ENCODE data around the gene SALL1.

DNA sequence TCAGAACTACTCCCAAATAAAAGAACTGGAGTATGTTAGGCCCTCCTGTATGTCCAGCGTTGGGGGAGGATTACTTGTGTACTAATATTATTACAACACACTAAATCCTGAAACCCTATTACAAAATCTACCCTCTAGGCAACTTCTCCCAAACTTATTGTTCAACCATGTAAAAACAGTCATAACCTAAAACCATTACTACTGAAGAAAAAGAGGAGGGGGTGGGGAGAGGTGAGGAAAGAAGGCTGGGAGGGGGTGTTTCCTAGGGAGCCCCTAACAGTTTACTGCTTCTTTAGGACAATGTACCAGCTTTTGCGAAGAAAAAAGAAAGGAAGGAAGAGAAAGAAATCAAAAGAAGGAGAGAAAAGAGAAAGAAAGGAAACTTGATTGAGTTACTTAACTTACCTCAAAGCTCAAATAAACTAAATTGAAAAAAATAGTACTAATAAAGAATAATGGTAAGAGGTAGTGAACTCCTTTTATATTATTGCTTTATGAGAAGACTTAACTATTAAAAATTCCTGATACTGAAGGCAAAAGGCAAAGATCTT is 2.3 kb downstream of the SALL1 start:
- no peak for TF ChIP-seq NRF1 (IDR thresholded peaks at IDR 0.05; ENCODE audit: low read depth, low read length)
- TF ChIP-seq MAFK (IDR thresholded peaks at IDR 0.05; ENCODE audit: low read depth, low read length): no peak
- TF ChIP-seq, protein P1, sequence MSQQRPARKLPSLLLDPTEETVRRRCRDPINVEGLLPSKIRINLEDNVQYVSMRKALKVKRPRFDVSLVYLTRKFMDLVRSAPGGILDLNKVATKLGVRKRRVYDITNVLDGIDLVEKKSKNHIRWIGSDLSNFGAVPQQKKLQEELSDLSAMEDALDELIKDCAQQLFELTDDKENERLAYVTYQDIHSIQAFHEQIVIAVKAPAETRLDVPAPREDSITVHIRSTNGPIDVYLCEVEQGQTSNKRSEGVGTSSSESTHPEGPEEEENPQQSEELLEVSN (IDR thresholded peaks at IDR 0.05): no peak
- no peak for TF ChIP-seq GTF2F1 (IDR thresholded peaks at IDR 0.05; ENCODE audit: borderline replicate concordance, low read depth, low read length)
- TF ChIP-seq, protein P2, sequence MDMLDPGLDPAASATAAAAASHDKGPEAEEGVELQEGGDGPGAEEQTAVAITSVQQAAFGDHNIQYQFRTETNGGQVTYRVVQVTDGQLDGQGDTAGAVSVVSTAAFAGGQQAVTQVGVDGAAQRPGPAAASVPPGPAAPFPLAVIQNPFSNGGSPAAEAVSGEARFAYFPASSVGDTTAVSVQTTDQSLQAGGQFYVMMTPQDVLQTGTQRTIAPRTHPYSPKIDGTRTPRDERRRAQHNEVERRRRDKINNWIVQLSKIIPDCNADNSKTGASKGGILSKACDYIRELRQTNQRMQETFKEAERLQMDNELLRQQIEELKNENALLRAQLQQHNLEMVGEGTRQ (IDR thresholded peaks at IDR 0.05; ENCODE audit: low read length): no peak
- no peak for TF ChIP-seq SRF (IDR thresholded peaks at IDR 0.05; ENCODE audit: low read depth, low read length)
- TF ChIP-seq POLR2AphosphoS5 (IDR thresholded peaks at IDR 0.05; ENCODE audit: low read depth, low read length): no peak
- no peak for TF ChIP-seq JUND (IDR thresholded peaks at IDR 0.05; ENCODE audit: low read length)
- TF ChIP-seq, protein P3, sequence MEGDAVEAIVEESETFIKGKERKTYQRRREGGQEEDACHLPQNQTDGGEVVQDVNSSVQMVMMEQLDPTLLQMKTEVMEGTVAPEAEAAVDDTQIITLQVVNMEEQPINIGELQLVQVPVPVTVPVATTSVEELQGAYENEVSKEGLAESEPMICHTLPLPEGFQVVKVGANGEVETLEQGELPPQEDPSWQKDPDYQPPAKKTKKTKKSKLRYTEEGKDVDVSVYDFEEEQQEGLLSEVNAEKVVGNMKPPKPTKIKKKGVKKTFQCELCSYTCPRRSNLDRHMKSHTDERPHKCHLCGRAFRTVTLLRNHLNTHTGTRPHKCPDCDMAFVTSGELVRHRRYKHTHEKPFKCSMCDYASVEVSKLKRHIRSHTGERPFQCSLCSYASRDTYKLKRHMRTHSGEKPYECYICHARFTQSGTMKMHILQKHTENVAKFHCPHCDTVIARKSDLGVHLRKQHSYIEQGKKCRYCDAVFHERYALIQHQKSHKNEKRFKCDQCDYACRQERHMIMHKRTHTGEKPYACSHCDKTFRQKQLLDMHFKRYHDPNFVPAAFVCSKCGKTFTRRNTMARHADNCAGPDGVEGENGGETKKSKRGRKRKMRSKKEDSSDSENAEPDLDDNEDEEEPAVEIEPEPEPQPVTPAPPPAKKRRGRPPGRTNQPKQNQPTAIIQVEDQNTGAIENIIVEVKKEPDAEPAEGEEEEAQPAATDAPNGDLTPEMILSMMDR (IDR thresholded peaks at IDR 0.05; ENCODE audit: control extremely low read depth in 1 of 3, insufficient read depth in 1 of 3, low read depth in 1 of 3, low read length in 3 of 3): no peak
- no peak for TF ChIP-seq POLR2A (IDR thresholded peaks at IDR 0.05; ENCODE audit: control extremely low read depth in 1 of 2, low read depth in 2 of 2, low read length in 2 of 2)

Data from H1 (cell line).